ENCODE data around the gene MRPS5.

DNA sequence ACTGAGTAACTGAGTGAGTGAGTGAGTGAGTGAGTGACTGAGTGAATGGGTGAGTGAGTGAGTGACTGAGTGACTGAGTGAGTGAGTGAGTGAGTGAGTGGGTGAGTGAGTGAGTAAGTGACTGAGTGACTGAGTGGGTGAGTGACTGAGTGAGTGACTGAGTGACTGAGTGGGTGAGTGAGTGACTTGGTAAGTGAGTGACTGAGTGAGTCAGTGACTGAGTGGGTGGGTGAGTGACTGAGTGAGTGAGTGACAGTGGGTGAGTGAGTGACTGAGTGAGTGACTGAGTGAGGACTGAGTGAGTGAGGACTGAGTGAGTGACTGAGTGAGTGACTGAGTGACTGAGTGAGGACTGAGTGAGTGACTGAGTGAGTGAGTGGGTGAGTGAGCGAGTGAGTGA lies 82.2 kb downstream of the MRPS5 start:
- TF ChIP-seq POLR2A (IDR thresholded peaks at IDR 0.05; ENCODE audit: low read depth, low read length): no peak
- no peak for TF ChIP-seq POLR2AphosphoS5 (IDR thresholded peaks at IDR 0.05; ENCODE audit: low read depth, low read length)
